HepG2 (cell line): ENCODE data around the gene MAPK8IP1. TPM values are rescaled to one million over a fixed set of nuclear protein-coding genes. Genes with fewer than 3 reads are reported as not detected.
A peak's percentile ranks its signal among the peaks of the same experiment; 100 is the strongest.

ENCODE experiments used
- ASH2L ChIP-seq: fragments of 300-600, 200-600 bp; sonication (generic); IDR thresholded peaks from 2 replicates; pipeline ENCODE4 v1.7.0; 2017; ENCODE audit warnings: low read depth, mild to moderate bottlenecking, moderate library complexity, mixed read lengths, low read length; ENCODE audit not compliant: insufficient read length
- GABPA ChIP-seq, 2 experiments: IDR thresholded peaks; 2 replicates each; pipeline ENCODE4 v1.6.1; 2011 to 2016; ENCODE audit warnings: low read depth in 2 of 2, low read length in 1 of 2, missing biosample characterization in 1 of 2, missing genetic modification characterization in 1 of 2
- KLF13 ChIP-seq: sonication (generic); formaldehyde crosslinking; IDR thresholded peaks from 2 replicates; pipeline ENCODE4 v1.4.0; 2020; ENCODE audit warnings: mild to moderate bottlenecking, missing genetic modification reagents
- MTA3 ChIP-seq: sonication (generic); formaldehyde crosslinking; IDR thresholded peaks from 2 replicates; pipeline ENCODE4 v1.4.0; 2020; ENCODE audit warnings: missing genetic modification reagents
- NFKB2 ChIP-seq: sonication (generic); formaldehyde crosslinking; IDR thresholded peaks from 2 replicates; pipeline ENCODE4 v1.4.0; 2020; ENCODE audit warnings: missing genetic modification reagents, borderline replicate concordance
- RXRA ChIP-seq: sonication (generic); formaldehyde crosslinking; IDR thresholded peaks from 2 replicates; pipeline ENCODE4 v1.5.1; 2020; ENCODE audit warnings: missing genetic modification reagents
- SIN3B ChIP-seq: fragments of 150-350 bp; IDR thresholded peaks from 2 replicates; pipeline ENCODE4 v1.6.1; 2014; ENCODE audit warnings: low read length
- TCF12 ChIP-seq, 2 experiments: fragments of 450-650 bp in 1 of 2; sonication (generic) in 1 of 2; formaldehyde crosslinking in 1 of 2; IDR thresholded peaks; 2 replicates each; pipeline versions ENCODE4 v1.6.1 to v1.8.0; 2017 to 2022; ENCODE audit warnings: antibody characterized with exemption in 1 of 2, mild to moderate bottlenecking in 1 of 2, missing genetic modification reagents in 1 of 2, moderate library complexity in 1 of 2
- ZNF160 ChIP-seq: sonication (generic); formaldehyde crosslinking; IDR thresholded peaks from 2 replicates; pipeline ENCODE4 v1.8.0; 2022; ENCODE audit warnings: mild to moderate bottlenecking, inconsistent platforms, missing genetic modification reagents
- polyA plus RNA-seq, 8 experiments: library from polyadenylated mRNA; depleted of rRNA in 3 of 8; stranded (reverse) in 7 of 8; unstranded in 1 of 8; fragments of >200 nt; fragmentation: Illumina TruSeq in 4 of 8; extraction: Trizol in 4 of 8; gene quantifications; 2 replicates each; pipeline versions ENCODE4 v1.2.1 to v1.2.3, GENCODE V29; 2011 to 2016; ENCODE audit warnings: low read depth in 4 of 8, missing spikeins in 1 of 8, mixed read lengths in 1 of 8; ENCODE audit not compliant: insufficient read depth in 1 of 8
- total RNA-seq, 5 experiments: library from RNA; depleted of rRNA; stranded (reverse); fragments of >200 nt; fragmentation: Illumina TruSeq; extraction: Trizol; gene quantifications; 2 replicates each; pipeline ENCODE4 v1.2.3, GENCODE V29; 2016; ENCODE audit warnings: low read depth in 1 of 5
- TF ChIP-seq, protein P1 (sequence below): sonication (generic); formaldehyde crosslinking; IDR thresholded peaks from 2 replicates; pipeline ENCODE4 v1.5.1; 2020; ENCODE audit warnings: mild to moderate bottlenecking, missing genetic modification reagents, moderate library complexity
- TF ChIP-seq, protein P2 (sequence below): sonication (generic); formaldehyde crosslinking; conservative IDR thresholded peaks from 2 replicates; pipeline ENCODE4 v1.8.1; 2023; ENCODE audit warnings: missing genetic modification reagents
- TF ChIP-seq, protein P3 (sequence below): sonication (generic); formaldehyde crosslinking; IDR thresholded peaks from 2 replicates; pipeline ENCODE4 v1.4.0; 2020; ENCODE audit warnings: mild to moderate bottlenecking, missing genetic modification reagents
- TF ChIP-seq, protein P4 (sequence below): sonication (generic); formaldehyde crosslinking; IDR thresholded peaks from 2 replicates; pipeline ENCODE4 v1.5.0; 2020; ENCODE audit warnings: mild to moderate bottlenecking, missing genetic modification reagents, borderline replicate concordance
- TF ChIP-seq, protein P5 (sequence below): sonication (generic); formaldehyde crosslinking; IDR thresholded peaks from 2 replicates; pipeline ENCODE4 v1.8.1; 2023; ENCODE audit warnings: mild to moderate bottlenecking, missing genetic modification reagents, borderline replicate concordance

Gene MAPK8IP1
- total and polyA plus RNA-seq, 2 of the 13 experiments (the other 11 are each of a cell fraction or from before 2014, with no cell fraction given) = 2.2 to 4.2 TPM

DNA sequence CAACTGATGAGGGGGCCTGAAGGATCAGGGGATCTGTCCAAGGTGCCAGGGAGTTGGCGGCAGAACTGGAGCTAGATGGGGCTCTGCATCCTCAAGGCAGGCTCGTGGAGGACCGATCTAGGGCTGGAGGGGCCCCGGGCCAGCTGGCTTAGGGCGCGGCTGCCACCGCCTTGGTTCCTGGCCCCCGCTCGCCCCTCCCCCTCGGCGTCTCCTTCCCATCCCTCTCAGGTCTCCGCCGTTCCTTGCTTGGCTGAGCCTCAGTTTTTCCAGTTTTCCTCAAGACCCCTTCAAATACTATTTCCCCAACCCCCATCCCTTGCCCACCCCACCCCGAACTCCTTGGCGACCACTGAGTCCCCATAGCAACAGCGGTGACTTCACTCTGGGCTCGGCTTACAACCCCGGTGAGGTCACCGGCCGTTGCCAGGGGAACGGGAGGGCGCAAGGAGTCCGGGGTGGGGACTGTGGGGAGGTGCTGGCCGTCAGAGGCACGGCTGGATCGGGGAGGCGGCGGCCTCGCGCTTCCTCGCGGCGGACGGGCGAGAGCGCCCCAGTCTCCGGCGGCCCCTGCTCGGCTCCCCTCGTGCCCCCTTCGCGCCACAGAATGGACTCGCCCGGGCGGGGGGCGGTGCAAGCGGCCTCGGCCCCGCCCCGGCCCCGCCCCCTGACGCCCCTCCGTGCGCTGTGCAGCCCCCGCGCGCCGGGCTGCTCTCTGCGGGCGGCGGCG, 14.2 kb downstream of the MAPK8IP1 start (continued):
- TF ChIP-seq, protein P1, sequence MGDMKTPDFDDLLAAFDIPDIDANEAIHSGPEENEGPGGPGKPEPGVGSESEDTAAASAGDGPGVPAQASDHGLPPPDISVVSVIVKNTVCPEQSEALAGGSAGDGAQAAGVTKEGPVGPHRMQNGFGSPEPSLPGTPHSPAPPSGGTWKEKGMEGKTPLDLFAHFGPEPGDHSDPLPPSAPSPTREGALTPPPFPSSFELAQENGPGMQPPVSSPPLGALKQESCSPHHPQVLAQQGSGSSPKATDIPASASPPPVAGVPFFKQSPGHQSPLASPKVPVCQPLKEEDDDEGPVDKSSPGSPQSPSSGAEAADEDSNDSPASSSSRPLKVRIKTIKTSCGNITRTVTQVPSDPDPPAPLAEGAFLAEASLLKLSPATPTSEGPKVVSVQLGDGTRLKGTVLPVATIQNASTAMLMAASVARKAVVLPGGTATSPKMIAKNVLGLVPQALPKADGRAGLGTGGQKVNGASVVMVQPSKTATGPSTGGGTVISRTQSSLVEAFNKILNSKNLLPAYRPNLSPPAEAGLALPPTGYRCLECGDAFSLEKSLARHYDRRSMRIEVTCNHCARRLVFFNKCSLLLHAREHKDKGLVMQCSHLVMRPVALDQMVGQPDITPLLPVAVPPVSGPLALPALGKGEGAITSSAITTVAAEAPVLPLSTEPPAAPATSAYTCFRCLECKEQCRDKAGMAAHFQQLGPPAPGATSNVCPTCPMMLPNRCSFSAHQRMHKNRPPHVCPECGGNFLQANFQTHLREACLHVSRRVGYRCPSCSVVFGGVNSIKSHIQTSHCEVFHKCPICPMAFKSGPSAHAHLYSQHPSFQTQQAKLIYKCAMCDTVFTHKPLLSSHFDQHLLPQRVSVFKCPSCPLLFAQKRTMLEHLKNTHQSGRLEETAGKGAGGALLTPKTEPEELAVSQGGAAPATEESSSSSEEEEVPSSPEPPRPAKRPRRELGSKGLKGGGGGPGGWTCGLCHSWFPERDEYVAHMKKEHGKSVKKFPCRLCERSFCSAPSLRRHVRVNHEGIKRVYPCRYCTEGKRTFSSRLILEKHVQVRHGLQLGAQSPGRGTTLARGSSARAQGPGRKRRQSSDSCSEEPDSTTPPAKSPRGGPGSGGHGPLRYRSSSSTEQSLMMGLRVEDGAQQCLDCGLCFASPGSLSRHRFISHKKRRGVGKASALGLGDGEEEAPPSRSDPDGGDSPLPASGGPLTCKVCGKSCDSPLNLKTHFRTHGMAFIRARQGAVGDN (CRISPR knock-in tag) = peak; percentile 55
- TF ChIP-seq, protein P2, sequence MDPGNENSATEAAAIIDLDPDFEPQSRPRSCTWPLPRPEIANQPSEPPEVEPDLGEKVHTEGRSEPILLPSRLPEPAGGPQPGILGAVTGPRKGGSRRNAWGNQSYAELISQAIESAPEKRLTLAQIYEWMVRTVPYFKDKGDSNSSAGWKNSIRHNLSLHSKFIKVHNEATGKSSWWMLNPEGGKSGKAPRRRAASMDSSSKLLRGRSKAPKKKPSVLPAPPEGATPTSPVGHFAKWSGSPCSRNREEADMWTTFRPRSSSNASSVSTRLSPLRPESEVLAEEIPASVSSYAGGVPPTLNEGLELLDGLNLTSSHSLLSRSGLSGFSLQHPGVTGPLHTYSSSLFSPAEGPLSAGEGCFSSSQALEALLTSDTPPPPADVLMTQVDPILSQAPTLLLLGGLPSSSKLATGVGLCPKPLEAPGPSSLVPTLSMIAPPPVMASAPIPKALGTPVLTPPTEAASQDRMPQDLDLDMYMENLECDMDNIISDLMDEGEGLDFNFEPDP (CRISPR knock-in tag) = no peak
- no peak for TF ChIP-seq ASH2L
- TF ChIP-seq GABPA (IDR thresholded peaks at IDR 0.05; ENCODE audit: low read depth, low read length) = no peak
- TF ChIP-seq GABPA (CRISPR knock-in tag; IDR thresholded peaks at IDR 0.05; ENCODE audit: low read depth) = no peak
- no peak for TF ChIP-seq TCF12 (IDR thresholded peaks at IDR 0.05)
- 0 out of 2 replicates have a peak, but pooled peaks have one; percentile 46 for TF ChIP-seq TCF12 (CRISPR knock-in tag; IDR thresholded peaks at IDR 0.05)
- TF ChIP-seq ZNF160 (CRISPR knock-in tag) = 0 out of 2 replicates have a peak, but pooled peaks have one; percentile 48
- TF ChIP-seq SIN3B = no peak
- peak; percentile 19; the same call in 1 of the 2 replicates for TF ChIP-seq RXRA (CRISPR knock-in tag)
- TF ChIP-seq, protein P3, sequence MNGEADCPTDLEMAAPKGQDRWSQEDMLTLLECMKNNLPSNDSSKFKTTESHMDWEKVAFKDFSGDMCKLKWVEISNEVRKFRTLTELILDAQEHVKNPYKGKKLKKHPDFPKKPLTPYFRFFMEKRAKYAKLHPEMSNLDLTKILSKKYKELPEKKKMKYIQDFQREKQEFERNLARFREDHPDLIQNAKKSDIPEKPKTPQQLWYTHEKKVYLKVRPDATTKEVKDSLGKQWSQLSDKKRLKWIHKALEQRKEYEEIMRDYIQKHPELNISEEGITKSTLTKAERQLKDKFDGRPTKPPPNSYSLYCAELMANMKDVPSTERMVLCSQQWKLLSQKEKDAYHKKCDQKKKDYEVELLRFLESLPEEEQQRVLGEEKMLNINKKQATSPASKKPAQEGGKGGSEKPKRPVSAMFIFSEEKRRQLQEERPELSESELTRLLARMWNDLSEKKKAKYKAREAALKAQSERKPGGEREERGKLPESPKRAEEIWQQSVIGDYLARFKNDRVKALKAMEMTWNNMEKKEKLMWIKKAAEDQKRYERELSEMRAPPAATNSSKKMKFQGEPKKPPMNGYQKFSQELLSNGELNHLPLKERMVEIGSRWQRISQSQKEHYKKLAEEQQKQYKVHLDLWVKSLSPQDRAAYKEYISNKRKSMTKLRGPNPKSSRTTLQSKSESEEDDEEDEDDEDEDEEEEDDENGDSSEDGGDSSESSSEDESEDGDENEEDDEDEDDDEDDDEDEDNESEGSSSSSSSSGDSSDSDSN = peak; percentile 91; the same call in 1 of the 2 replicates
- TF ChIP-seq, protein P4, sequence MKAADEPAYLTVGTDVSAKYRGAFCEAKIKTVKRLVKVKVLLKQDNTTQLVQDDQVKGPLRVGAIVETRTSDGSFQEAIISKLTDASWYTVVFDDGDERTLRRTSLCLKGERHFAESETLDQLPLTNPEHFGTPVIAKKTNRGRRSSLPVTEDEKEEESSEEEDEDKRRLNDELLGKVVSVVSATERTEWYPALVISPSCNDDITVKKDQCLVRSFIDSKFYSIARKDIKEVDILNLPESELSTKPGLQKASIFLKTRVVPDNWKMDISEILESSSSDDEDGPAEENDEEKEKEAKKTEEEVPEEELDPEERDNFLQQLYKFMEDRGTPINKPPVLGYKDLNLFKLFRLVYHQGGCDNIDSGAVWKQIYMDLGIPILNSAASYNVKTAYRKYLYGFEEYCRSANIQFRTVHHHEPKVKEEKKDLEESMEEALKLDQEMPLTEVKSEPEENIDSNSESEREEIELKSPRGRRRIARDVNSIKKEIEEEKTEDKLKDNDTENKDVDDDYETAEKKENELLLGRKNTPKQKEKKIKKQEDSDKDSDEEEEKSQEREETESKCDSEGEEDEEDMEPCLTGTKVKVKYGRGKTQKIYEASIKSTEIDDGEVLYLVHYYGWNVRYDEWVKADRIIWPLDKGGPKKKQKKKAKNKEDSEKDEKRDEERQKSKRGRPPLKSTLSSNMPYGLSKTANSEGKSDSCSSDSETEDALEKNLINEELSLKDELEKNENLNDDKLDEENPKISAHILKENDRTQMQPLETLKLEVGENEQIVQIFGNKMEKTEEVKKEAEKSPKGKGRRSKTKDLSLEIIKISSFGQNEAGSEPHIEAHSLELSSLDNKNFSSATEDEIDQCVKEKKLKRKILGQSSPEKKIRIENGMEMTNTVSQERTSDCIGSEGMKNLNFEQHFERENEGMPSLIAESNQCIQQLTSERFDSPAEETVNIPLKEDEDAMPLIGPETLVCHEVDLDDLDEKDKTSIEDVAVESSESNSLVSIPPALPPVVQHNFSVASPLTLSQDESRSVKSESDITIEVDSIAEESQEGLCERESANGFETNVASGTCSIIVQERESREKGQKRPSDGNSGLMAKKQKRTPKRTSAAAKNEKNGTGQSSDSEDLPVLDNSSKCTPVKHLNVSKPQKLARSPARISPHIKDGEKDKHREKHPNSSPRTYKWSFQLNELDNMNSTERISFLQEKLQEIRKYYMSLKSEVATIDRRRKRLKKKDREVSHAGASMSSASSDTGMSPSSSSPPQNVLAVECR = peak; percentile 61; the same call in 1 of the 2 replicates
- TF ChIP-seq KLF13 = no peak
- TF ChIP-seq, protein P5, sequence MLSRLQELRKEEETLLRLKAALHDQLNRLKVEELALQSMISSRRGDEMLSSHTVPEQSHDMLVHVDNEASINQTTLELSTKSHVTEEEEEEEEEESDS = 0 out of 2 replicates have a peak, but pooled peaks have one; percentile 33
- TF ChIP-seq MTA3 = no peak
- TF ChIP-seq NFKB2 = no peak; the same call in 1 of the 2 replicates
